CD1c-positive myeloid dendritic cell (primary cell): ENCODE measurements around the gene ALAS1.

Source experiments
- DNase-seq: peaks from one replicate; pipeline ENCODE4 v3.0.0-alpha.2; 2016; ENCODE audit errors: extremely low spot score

Gene ALAS1

DNA sequence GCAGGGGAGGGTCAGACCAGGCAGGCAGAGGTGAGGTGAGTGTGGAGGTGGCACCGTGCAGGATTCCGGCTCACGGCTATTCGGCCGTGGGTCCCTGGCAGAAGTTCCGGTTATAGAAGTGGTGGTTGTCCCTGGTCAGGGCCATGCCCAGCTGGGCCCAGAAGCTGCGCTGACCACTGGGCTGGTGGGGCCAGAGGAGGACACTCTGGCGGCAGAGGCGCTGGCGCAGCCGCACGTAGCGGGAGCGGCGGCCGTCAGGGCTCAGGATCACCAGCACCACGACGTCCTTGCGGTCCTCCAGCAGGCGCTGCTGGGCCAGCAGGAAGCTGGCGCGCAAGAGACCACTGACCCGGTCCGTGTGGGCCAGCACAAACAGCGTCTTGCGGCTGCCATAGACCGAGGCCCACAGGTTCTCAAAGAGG, 23.2 kb downstream of the ALAS1 start:
- no peak for DNase-seq

DNA sequence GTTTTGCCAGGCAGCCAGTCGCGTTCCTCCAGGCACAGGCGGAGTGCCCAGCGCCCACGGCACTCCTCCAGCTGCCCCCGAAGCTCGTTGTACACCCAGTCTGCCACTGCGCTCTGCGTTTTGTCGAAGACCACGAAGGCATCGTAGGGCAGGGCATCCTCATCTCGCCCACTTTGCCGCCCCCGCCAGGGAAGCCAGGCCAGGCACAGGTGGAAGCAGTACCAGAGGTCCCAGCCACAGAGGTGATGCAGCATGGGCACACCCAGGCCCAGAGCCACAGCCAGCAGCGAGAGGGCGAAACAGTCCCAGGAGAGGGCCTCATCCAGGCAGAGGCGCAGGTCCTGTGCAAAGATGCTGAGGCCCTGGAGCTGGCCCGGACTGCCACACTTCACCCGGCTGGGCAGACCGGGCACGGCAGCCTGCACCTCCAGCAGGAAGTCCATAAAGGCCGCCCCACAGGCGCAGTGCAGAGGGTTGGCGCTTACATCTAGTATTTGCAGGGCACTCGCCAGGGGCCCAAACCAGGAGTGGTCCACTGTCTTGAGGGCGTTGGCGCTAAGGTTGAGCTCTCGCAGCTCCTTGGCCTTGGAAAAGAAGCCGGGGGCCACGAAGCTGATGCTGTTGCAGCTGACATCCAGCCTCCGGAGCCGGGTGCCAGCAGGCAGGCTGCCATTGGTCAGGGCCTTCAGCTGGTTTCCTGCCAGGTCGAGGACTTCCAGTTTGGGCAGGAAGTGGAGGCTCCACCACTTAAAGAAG, 23.8 kb downstream of the ALAS1 start:
- DNase-seq = no peak

DNA sequence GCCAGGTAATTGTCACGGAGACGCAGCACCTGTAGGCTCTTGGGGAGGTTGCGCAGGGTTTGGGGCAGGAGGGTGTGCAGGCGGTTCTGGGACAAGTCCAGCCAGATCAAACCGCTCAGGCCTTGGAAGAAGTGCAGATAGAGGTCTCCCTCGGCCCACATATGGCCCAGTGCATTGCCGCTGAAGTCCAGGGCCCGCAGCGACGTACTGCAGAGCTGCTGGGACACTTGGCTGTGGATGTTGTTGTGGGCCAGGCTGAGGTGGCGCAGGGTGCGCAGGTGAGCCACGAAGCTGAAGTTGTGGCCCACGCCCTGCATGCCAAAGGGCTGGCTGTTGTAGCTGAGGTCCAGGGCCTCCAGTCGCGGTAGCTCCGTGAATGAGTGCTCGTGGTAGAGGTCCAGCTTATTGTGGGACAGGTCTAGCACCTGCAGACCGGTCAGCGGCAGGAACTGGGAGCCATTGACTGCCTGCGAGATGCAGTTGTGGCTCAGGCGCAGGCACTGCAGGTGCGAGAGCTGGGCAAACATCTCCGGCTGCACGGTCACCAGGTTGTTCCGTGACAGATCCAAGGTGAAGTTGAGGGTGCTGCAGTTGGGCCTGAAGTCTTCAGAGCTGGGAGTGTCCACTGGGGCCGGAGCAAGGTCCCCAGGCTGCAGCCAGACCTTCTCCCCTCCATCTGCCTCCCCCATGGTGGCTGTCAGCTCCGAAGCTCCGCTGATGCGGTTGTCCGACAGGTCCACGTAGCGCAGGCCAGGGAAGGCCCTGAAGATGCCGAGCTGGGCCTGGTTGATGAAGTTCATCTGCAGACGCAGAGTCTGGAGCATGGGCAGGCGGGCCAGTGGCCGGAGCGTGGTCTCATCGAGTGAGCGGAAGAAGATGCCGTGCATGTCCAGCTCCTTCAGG, 24.6 kb downstream of the ALAS1 start:
- no peak for DNase-seq

DNA sequence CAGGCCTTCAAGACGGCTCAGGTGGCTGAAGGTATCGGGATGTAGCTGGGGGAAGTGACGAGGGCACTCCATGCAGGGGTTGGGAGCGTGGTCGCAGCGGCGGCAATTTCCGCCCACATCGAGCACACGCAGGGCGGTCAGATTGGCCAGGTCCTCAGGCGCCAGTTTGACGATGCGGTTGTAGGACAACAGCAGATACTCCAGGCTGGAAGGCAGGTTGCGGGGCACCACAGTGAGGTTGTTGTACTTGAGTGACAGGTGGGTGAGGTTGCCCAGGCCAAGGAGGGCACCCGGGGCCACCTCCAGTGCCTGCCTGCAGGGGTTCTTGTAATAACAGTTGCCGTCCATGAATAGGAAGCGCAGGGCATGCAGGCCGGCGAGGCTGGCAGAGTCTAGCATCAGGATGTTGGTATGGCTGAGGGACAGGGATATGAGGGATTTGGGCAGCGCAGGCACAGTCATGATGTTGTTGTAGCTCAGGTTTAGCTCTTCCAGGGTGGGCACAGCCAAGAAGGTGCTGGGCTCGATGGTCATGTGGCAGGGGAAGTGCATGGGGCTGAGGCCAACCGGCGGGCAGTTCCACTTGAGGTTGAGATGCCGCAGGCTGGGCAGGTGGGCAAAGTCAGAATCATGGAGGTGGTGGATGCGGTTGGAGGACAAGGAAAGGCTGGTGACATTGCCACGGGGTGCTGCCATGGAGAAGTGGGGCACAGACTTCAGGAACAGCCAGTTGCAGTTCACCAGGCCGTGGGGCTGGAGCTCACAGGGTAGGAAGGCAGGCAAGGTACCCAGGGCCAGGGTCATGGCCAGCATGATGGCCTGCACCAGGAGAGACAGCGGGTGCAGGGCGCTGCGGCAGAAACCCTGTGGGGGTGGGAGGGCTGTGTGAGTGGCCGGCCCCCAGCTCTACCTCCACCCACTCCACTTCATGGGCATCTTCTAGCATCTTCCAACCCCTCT, 25.8 kb downstream of the ALAS1 start:
- no peak for DNase-seq

DNA sequence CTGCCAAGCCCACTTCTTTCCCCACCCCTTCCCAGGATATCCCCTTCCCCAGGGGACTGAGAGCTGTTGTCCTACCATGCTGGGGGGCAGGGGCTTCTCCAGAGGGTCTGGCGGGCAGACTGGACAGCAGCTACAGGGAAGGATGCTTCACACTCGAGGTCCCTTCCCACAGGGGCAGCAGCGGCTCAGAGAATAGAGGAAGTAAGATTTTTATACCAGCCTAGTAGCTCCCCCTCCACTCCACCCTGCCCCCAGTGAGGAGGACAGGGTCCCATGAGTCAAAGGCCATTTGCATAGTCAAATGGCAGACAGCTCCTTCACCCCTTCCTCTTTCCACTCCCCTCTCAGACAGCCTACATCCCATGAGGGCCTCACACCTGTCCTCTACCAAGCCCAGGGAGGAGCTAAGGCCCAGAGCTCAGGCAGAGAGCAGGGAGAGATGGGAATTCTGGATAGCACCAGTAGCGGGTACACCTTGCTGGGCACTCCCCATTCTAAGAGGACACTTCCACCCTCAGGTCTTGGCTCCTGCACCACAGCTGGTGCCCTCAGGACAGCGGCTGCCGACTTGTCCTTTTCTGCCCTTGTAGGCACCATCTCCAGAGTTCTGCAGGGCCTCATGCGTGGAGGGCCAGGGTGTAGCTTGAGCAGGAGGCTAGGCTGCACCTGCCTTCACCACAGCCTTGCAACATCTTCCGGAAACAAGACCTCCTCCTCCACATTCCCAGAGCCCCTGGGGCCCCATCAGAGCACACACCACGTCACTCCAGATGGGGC, 27.7 kb downstream of the ALAS1 start, which contains the start of gene TLR9:
TSS of gene TLR9 (minus strand) at position 194 of the 777 bp plus-strand sequence. CDS start at position 78, 116 bp downstream.
- DNase-seq = peak; percentile 76

DNA sequence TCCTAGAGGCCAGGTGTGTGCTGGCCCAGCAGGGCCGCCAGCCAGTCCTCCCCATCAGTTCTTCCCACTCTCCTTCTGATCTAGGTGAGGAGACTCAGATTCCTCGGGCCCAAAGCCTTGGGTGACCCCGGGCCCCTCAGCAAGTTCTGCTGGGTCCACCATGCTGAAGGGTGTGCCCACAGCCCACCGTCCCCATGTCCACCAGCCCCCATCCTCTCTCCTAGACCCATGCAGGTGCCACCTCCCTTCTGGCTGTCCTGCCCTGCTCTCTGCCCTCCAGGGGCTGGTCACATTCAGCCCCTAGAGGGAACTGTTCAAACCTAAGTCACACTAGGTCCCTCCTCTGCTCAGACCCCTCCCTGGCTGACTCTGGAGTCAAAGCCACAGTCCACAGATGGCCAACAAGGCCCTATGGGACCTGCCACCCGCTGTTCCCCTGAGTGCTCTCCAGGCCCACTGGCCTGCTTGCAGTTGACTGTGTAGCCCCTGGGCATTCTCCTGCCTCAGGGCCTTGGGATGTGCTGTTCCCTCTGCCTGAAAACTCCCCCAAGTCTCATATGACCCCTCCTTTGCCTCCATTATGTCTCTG, 28.4 kb downstream of the ALAS1 start:
- DNase-seq = no peak

DNA sequence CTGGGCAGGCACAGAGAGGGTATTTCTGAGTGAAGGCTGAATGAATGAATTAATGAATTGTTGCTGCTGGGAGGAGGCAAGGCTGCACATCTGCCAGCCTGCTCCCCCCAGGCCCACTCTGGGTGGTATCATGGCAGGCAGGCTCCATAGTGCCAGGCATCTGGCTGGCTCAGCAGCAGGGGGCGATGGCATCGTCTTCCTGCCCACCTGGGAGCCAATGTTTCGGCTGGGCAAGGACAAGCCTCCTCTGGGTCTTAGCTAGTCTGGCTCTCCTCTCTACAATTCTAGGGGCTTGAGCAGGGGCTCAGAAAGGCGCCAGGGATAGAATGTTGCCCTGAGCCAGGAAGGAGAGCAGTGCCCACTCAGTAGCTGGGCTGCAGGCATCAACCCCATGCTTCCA, 29.2 kb downstream of the ALAS1 start:
- DNase-seq = no peak

DNA sequence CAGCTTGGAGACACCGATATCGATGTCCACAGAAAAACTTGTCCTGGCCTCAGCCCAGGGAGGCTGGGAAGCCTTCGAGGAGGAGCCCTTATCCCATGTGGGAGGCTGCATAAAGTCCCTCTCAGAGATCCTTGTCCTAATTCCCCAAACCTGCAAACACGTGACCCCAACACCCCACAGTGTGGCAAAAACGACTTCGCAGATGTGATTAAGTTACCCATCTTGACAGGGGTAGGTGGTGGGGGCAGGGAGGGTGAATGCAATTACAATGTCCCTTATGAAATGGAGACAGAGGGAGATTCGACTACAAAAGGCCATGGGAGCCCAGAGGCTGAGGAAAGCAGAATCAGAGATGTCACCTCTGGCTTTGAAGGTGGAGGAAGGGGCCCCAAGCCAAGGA, 29.8 kb downstream of the ALAS1 start:
- DNase-seq = no peak

DNA sequence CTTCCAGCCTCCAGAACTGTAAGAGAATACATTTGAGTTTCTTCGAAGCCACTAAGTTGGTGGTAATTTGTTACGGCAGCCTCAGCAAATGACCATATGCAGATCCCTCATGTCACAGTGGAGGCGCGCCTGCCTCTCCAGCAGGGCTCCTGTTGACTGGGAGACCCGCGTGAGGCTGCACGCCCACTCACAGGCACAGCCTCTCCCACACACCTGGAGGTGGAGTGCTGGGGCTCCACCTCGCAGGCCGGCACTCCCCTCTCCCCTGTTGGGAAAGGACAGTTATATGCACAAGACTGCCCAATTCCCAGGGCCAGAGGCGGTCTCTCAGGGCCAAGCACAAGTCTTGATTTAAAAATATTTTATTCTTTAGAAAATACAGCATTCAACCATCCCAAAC, 30.3 kb downstream of the ALAS1 start:
- no peak for DNase-seq

DNA sequence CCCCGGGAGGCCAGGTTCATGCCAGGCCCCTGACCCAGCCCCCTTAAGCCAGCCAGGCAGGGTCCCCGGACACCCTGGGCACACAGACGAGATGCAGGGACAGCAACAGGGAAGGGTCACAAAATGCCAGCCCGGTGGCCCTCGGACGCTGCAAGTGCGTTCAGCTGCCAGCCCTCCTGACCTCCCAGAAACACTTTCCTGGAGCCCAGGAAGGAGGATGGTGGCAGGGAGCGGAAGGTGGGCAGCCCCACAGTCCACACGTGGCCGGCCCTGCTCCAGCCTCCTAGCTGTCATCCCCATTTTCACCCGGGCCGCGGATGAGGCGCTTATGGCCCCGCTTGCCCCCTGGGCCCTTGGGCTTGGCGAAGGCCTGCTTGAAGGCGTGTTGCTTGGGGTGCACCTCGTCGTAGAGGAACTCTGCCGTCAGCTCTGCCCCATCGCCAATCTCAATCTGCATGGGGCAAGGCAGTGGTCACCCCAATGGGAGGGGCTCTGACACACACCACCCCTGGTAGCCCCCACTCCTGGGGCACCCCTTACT, 30.9 kb downstream of the ALAS1 start:
- DNase-seq = no peak

DNA sequence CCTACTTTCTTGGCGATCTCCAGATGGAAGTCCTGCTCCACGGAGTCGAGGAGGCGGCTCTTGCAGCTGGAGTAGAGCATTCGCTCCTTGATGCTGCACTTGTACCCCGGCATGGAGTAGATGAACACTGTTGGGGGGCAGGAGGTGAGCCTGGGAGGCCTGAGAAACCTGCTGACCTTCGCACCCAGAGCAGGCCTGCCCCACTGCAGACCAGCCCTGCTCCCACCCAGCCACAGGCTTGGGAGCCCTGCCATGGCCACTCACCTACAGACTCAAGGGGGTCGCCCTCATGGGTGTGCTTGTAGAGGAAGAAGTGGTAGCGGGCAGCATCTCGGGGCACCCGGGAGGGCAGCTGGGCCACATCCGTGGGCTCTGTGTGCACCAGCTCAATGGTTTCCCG, 31.7 kb downstream of the ALAS1 start:
- DNase-seq = no peak

DNA sequence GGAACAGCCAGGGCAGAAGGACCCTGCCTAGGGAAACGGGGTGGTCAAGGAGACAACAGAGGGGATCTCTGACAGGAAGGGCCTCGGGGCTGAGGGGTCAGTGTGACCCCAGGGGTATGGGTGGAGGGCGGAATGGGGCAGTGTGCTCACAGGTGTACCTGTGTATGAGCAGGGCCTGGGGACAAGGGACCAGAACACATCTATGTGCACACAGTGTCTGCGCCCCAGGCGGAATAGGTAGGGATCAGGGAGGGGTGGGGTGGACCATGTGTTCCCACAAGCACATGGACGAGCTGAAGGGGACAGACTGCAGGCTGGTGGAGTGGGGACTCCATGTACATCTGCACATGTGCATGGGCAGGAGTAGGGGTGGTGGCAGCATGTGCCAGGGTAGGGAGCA, 32.5 kb downstream of the ALAS1 start:
- no peak for DNase-seq

DNA sequence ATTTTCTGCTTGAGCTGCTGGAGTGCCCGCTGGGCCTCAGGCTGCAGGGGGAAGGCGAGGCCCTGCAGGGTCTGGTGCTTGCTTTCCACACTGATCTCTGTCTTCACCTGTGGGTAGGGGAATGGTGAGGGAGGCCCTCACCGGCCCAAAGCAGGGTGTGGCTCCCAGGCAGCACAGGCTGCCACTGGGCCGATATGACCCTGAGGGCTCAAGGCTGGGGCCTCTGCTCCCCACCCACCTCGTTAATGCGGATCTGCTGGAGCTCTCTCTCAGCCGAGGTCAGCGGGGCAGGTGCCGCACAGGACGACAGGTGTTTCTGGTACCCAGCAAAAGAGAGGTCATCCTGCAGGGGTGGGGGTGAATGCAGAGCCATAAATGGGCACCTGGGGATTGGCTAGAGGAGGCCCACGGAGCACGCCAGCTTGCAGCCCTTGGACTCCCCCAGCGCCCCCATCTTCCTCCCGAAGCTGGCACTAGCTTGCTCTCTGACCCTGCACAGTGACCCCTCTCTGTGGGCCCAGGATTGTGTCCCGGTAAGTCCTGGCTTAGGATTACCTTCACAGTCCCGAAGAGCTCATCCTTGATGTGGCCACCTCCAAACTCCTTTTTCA, 33.0 kb downstream of the ALAS1 start:
- no peak for DNase-seq

DNA sequence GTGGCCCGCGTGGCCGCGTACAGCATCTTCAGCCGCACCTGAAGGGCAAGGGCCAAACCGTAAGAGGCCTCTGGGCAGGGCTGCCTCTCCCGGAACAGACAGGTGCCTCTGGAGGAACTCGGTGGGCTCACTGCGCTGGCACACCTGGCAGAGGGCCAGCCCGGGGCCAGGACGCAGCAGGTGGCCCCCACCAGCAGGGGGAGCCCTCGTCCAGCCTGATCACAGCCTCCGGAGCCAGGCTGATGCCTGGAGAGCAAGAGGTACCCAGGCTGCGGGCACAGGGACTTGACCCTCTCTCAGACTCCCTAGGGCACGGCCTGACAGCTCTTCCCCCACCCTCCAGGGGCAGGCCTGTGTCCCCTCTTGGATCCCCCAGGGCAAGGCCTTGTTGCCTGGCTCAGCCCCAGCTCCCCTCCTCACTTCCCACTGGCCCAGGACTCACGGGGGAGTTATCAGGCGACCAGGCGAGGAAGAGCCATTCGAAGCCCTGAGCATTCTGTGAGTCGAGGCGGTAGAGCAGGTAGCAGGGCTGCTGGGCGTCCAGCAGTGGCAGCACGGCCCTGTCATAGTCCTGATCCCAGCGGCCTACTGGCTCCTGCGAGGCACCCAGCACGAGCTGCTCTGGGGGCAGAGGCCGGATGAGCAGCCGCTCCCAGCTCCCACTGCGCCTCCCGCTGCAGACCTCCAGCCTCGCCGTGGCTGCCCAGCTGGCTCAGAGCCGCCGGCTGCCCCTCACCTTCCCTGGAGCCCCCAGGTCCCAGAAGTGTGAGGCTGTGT, 33.7 kb downstream of the ALAS1 start:
- DNase-seq = peak; percentile 87

DNA sequence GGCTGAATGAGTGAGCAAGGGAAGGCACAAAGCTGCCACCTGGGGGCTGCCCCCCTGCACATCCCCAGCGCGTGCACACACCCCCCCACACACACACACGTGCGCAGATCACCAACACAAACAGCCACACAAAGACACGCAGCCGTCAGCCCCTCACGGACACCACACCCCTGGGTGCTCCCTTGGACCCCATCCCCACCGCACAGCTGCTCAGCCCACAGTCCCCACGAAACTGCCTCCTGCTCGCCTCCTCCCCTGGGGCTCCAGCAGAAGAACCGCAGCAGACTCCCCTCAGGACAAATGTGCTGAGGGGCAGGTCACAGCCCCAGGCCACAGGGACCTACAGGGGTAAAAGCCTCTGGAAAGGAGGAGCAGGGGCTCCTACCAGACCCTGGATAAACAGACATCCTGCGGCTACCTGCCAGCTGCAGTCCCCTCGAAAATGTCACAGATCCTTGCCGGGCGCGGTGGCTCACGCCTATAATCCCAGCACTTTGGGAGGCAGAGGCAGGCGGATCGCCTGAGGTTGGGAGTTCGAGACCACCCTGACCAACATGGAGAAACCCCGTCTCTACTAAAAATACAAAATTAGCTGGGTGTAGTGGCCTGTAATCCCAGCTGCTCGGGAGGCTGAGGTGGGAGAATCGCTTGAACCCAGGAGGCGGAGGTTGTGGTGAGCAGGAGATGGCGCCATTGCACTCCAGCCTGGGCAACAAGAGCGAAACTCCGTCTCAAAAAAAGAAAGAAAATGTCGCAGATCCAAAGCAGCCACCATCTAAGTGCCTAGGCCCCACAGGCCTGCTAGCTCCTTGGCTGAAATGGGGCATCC, 34.5 kb downstream of the ALAS1 start:
- no peak for DNase-seq

DNA sequence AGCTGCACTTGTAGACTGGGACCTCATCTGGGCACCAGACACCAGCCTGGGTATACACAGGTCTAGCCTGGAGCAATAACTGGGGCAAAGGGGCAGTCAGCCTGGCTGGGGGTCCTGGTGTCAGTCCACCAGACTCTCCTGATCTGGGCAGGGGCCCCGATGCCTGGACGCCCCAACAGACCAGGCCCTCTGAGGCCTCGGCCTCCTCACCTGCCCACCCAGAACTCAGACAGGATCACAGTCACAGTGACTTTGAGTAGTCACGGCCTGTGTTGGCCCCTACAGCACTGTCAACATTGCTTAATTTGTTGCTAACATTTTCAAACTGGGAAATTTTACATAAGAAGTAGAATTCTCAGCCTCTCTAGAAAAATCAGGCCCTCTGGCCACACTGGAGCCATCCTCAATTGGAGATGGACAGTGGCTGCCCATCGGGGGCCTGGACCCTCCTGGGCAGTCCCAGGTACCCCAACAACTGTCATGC, 35.2 kb downstream of the ALAS1 start:
- DNase-seq = no peak

DNA sequence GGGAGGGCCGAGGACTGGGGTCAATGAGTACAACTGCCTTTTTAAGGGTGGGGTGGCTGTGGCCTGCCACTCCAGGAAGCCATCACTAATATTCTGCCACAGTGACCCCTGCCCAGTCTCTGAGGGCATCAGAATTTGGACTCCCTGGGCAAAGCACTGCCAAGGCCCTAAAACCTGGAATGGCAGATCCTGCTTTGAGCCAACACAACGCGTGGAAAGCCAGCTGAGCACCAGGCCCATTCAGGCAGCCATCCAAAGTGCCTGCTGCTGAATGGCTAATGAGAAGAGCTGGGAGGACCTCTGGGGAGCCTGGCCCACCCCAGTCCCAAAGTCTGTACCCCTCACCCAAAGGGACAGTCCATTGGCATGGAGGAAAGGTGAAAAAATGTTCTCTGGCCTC, 36.0 kb downstream of the ALAS1 start:
- DNase-seq = no peak
